ENCODE measurements around the gene SUCO. TPM values are rescaled to one million over a fixed set of nuclear protein-coding genes. Genes with fewer than 3 reads are reported as not detected.
"Not testable (repeated sequence)": the region's sequence is repeated elsewhere in the genome, so short reads cannot be mapped to it uniquely, and the experiment has no call there.

SUCO gene
- total and polyA plus RNA-seq, 3 experiments from 2014 or later: 15.3 to 25.2 (median 25.1) TPM

- DNase-seq; H3K4me3 Mint-ChIP-seq; CTCF ChIA-PET; H3K9me3 Mint-ChIP-seq; H3K4me3 ChIP-seq (ENCODE audit: low read length); H3K27ac Mint-ChIP-seq; H3K9me3 ChIP-seq (ENCODE audit: low read length); H3K4me1 ChIP-seq (ENCODE audit: insufficient read depth, low read length); H3K27me3 ChIP-seq (ENCODE audit: insufficient read depth, low read length, poor library complexity, severe bottlenecking); H3K27me3 Mint-ChIP-seq; H3K27ac ChIP-seq (ENCODE audit: low read depth, low read length); POLR2A ChIA-PET: not testable (repeated sequence)
- Mint-ChIP-seq H3K4me1 (peaks cover 18 to 48% (median 32%) of the 10 kb centered on the region in 3 donors), H3K36me3 (peaks cover 48 to 86% (median 56%) of the 10 kb centered on the region in 3 donors)
- H3K36me3 ChIP-seq (ENCODE audit: insufficient read depth, low read length): peaks cover 21% of the 10 kb centered on the region
These were observed 58.5 kb downstream of the SUCO start for GRCh38 chr1:172591429-172591828.

- POLR2A ChIA-PET; CTCF ChIA-PET; H3K27ac ChIP-seq (ENCODE audit: low read depth, low read length); H3K9me3 Mint-ChIP-seq; H3K27me3 ChIP-seq (ENCODE audit: insufficient read depth, low read length, poor library complexity, severe bottlenecking); H3K9me3 ChIP-seq (ENCODE audit: low read length); H3K4me3 ChIP-seq (ENCODE audit: low read length); DNase-seq; H3K27me3 Mint-ChIP-seq; H3K4me3 Mint-ChIP-seq; H3K4me1 ChIP-seq (ENCODE audit: insufficient read depth, low read length): not testable (repeated sequence)
- H3K27ac Mint-ChIP-seq: peak overlapping the region in 2 of 8 donors; percentile 42 to 46
- peaks cover 30% of the 10 kb centered on the region for H3K36me3 ChIP-seq (ENCODE audit: insufficient read depth, low read length)
- H3K4me1 Mint-ChIP-seq: peaks cover 11 to 35% (median 25%) of the 10 kb centered on the region in 3 donors
- peaks cover 45 to 86% (median 50%) of the 10 kb centered on the region in 3 donors for H3K36me3 Mint-ChIP-seq
These were observed 62.1 kb downstream of the SUCO start for GRCh38 chr1:172595066-172595465.

GRCh38 chr1:172596782-172597181 lies 63.8 kb downstream of the SUCO start:
- H3K9me3 Mint-ChIP-seq; H3K9me3 ChIP-seq (ENCODE audit: low read length); H3K4me3 Mint-ChIP-seq; H3K27ac Mint-ChIP-seq; H3K4me1 ChIP-seq (ENCODE audit: insufficient read depth, low read length); H3K27ac ChIP-seq (ENCODE audit: low read depth, low read length); DNase-seq; H3K27me3 ChIP-seq (ENCODE audit: insufficient read depth, low read length, poor library complexity, severe bottlenecking); H3K27me3 Mint-ChIP-seq; POLR2A ChIA-PET; H3K4me3 ChIP-seq (ENCODE audit: low read length): not testable (repeated sequence)
- CTCF ChIA-PET: interaction anchor here (1.6 kb wide), 1 partner anchor 124 kb away, joined by 4 read pairs; no protein-coding TSS in a partner anchor
- H3K36me3 ChIP-seq (ENCODE audit: insufficient read depth, low read length): peaks cover 25% of the 10 kb centered on the region
- Mint-ChIP-seq H3K36me3 (peaks cover 37 to 80% (median 41%) of the 10 kb centered on the region in 3 donors), H3K4me1 (peaks cover 9 to 35% (median 25%) of the 10 kb centered on the region in 3 donors)

- H3K9me3 ChIP-seq (ENCODE audit: low read length): no peaks in the 10 kb centered on the region
- Mint-ChIP-seq H3K27me3 (no peaks in the 10 kb centered on the region), H3K36me3 (peaks cover 14 to 75% (median 27%) of the 10 kb centered on the region in 3 donors), H3K4me3 (no peak overlapping the region), H3K9me3 (no peaks in the 10 kb centered on the region), H3K27ac (no peak overlapping the region), H3K4me1 (peaks cover 3 to 19% (median 12%) of the 10 kb centered on the region in 3 donors)
- POLR2A ChIA-PET: no interaction called here
- no peak overlapping the region for H3K27ac ChIP-seq (ENCODE audit: low read depth, low read length)
- peaks cover 27% of the 10 kb centered on the region for H3K36me3 ChIP-seq (ENCODE audit: insufficient read depth, low read length)
- CTCF ChIA-PET: no interaction called here
- no peak overlapping the region for H3K4me3 ChIP-seq (ENCODE audit: low read length)
- DNase-seq: no peak
- no peaks in the 10 kb centered on the region for H3K27me3 ChIP-seq (ENCODE audit: insufficient read depth, low read length, poor library complexity, severe bottlenecking)
- H3K4me1 ChIP-seq (ENCODE audit: insufficient read depth, low read length): no peaks in the 10 kb centered on the region
These were observed 67.0 kb downstream of the SUCO start for GRCh38 chr1:172599912-172600311.

- H3K27me3 Mint-ChIP-seq: no peaks in the 10 kb centered on the region
These were observed 67.7 kb downstream of the SUCO start for GRCh38 chr1:172600615-172601014.

GRCh38 chr1:172601046-172601630 lies 68.2 kb downstream of the SUCO start:
- Mint-ChIP-seq H3K4me3 (no peak overlapping the region), H3K27me3 (no peaks in the 10 kb centered on the region), H3K27ac (peak overlapping the region in 2 of 8 donors; percentile 10 to 38), H3K4me1 (peaks cover 2 to 14% (median 3%) of the 10 kb centered on the region in 3 donors), H3K36me3 (peaks cover 10 to 69% (median 18%) of the 10 kb centered on the region in 3 donors), H3K9me3 (no peaks in the 10 kb centered on the region)
- Histone ChIP-seq H3K9me3 (ENCODE audit: low read length) (no peaks in the 10 kb centered on the region), H3K4me1 (ENCODE audit: insufficient read depth, low read length) (no peaks in the 10 kb centered on the region), H3K4me3 (ENCODE audit: low read length) (no peak overlapping the region), H3K36me3 (ENCODE audit: insufficient read depth, low read length) (peaks cover 27% of the 10 kb centered on the region), H3K27me3 (ENCODE audit: insufficient read depth, low read length, poor library complexity, severe bottlenecking) (no peaks in the 10 kb centered on the region), H3K27ac (ENCODE audit: low read depth, low read length) (no peak overlapping the region)
- DNase-seq: no peak
- CTCF ChIA-PET: no interaction called here
- POLR2A ChIA-PET: no interaction called here

More at GRCh38 chr1:172600615-172601014, 67.7 kb downstream of the SUCO start:
- H3K4me3 ChIP-seq (ENCODE audit: low read length): no peak overlapping the region
- H3K27ac ChIP-seq (ENCODE audit: low read depth, low read length): no peak overlapping the region
- Mint-ChIP-seq H3K27ac (peak overlapping the region in 3 of 8 donors; percentile 31 to 84 (median 72)), H3K4me3 (no peak overlapping the region), H3K4me1 (peaks cover 2 to 18% (median 7%) of the 10 kb centered on the region in 3 donors), H3K9me3 (no peaks in the 10 kb centered on the region), H3K36me3 (peaks cover 10 to 73% (median 22%) of the 10 kb centered on the region in 3 donors)
- POLR2A ChIA-PET: no interaction called here
- DNase-seq: no peak
- H3K36me3 ChIP-seq (ENCODE audit: insufficient read depth, low read length): peaks cover 27% of the 10 kb centered on the region
- H3K27me3 ChIP-seq (ENCODE audit: insufficient read depth, low read length, poor library complexity, severe bottlenecking): no peaks in the 10 kb centered on the region
- no peaks in the 10 kb centered on the region for H3K4me1 ChIP-seq (ENCODE audit: insufficient read depth, low read length)
- H3K9me3 ChIP-seq (ENCODE audit: low read length): no peaks in the 10 kb centered on the region
- CTCF ChIA-PET: no interaction called here

GRCh38 chr1:172602706-172603105 lies 69.8 kb downstream of the SUCO start:
- H3K4me3 Mint-ChIP-seq: no peak overlapping the region
- DNase-seq: no peak
- H3K36me3 Mint-ChIP-seq: peaks cover 6 to 60% (median 15%) of the 10 kb centered on the region in 3 donors
- H3K4me1 Mint-ChIP-seq: peaks cover 0 to 3% (median 2%) of the 10 kb centered on the region in 3 donors
- no peaks in the 10 kb centered on the region for H3K9me3 ChIP-seq (ENCODE audit: low read length)
- H3K27ac Mint-ChIP-seq: peak overlapping the region in 1 of 8 donors; percentile 6
- H3K9me3 Mint-ChIP-seq: no peaks in the 10 kb centered on the region
- H3K27me3 ChIP-seq (ENCODE audit: insufficient read depth, low read length, poor library complexity, severe bottlenecking): no peaks in the 10 kb centered on the region
- H3K36me3 ChIP-seq (ENCODE audit: insufficient read depth, low read length): peaks cover 24% of the 10 kb centered on the region
- no peak overlapping the region for H3K4me3 ChIP-seq (ENCODE audit: low read length)
- ChIA-PET CTCF (interaction anchor here (2.7 kb wide), 1 partner anchor 116 kb away, joined by 10 read pairs; no protein-coding TSS in a partner anchor), POLR2A (no interaction called here)
- no peaks in the 10 kb centered on the region for H3K4me1 ChIP-seq (ENCODE audit: insufficient read depth, low read length)
- H3K27ac ChIP-seq (ENCODE audit: low read depth, low read length): no peak overlapping the region
- no peaks in the 10 kb centered on the region for H3K27me3 Mint-ChIP-seq

GRCh38 chr1:172603816-172604215 lies 70.9 kb downstream of the SUCO start:
- peaks cover 13% of the 10 kb centered on the region for H3K36me3 ChIP-seq (ENCODE audit: insufficient read depth, low read length)
- Mint-ChIP-seq H3K36me3 (peaks cover 0 to 56% (median 13%) of the 10 kb centered on the region in 3 donors), H3K27ac (peak overlapping the region in 1 of 8 donors; percentile 14), H3K27me3 (no peaks in the 10 kb centered on the region), H3K9me3 (no peaks in the 10 kb centered on the region), H3K4me1 (peaks cover 0 to 3% (median 0%) of the 10 kb centered on the region in 3 donors), H3K4me3 (no peak overlapping the region)
- POLR2A ChIA-PET: no interaction called here
- H3K27ac ChIP-seq (ENCODE audit: low read depth, low read length): no peak overlapping the region
- no peaks in the 10 kb centered on the region for H3K27me3 ChIP-seq (ENCODE audit: insufficient read depth, low read length, poor library complexity, severe bottlenecking)
- no peaks in the 10 kb centered on the region for H3K4me1 ChIP-seq (ENCODE audit: insufficient read depth, low read length)
- H3K9me3 ChIP-seq (ENCODE audit: low read length): no peaks in the 10 kb centered on the region
- CTCF ChIA-PET: interaction anchor here (2.7 kb wide), 1 partner anchor 115 kb away, joined by 10 read pairs; no protein-coding TSS in a partner anchor
- DNase-seq: no peak
- H3K4me3 ChIP-seq (ENCODE audit: low read length): no peak overlapping the region

Measured in CD8-positive, alpha-beta memory T cell (primary cell).